HepG2 (cell line): ENCODE data around the gene TFDP2. TPM values are rescaled to one million over a fixed set of nuclear protein-coding genes. Genes with fewer than 3 reads are reported as not detected.
A peak's percentile ranks its signal among the peaks of the same experiment; 100 is the strongest.

ENCODE experiments used
- CBX2 ChIP-seq, 2 experiments: fragments of 200-600 bp in 1 of 2; sonication (generic); formaldehyde crosslinking in 1 of 2; IDR thresholded peaks; 2 replicates each; pipeline versions ENCODE4 v1.7.0 to v1.8.1; 2018 to 2022; ENCODE audit warnings: low read depth in 2 of 2, low read length in 1 of 2, mild to moderate bottlenecking in 1 of 2, missing genetic modification reagents in 1 of 2
- ERF ChIP-seq: IDR thresholded peaks from 2 replicates; pipeline ENCODE4 v1.6.1; 2018; ENCODE audit warnings: missing biosample characterization, missing genetic modification reagents
- HMG20A ChIP-seq: IDR thresholded peaks from 2 replicates; pipeline ENCODE4 v1.6.1; 2016; ENCODE audit warnings: borderline replicate concordance
- KLF12 ChIP-seq: sonication (generic); formaldehyde crosslinking; IDR thresholded peaks from 2 replicates; pipeline ENCODE4 v1.4.0; 2020; ENCODE audit warnings: missing genetic modification reagents, borderline replicate concordance
- NFE2L2 ChIP-seq: fragments of 150-350 bp; IDR thresholded peaks from 2 replicates; pipeline ENCODE4 v1.6.1; 2014; ENCODE audit warnings: low read length
- SNRNP70 ChIP-seq: fragments of 200-400 bp; formaldehyde crosslinking; IDR thresholded peaks from 2 replicates; pipeline ENCODE4 v1.6.1; 2017; ENCODE audit warnings: mild to moderate bottlenecking, low read depth, low read length, moderate library complexity
- SRSF9 ChIP-seq: fragments of 200-400 bp; formaldehyde crosslinking; IDR thresholded peaks from 2 replicates; pipeline ENCODE4 v1.6.1; 2018; ENCODE audit warnings: borderline replicate concordance, mild to moderate bottlenecking, low read depth, low read length; ENCODE audit not compliant: insufficient read depth, poor library complexity, severe bottlenecking
- SUZ12 ChIP-seq: fragments of 150-350 bp; IDR thresholded peaks from 2 replicates; pipeline ENCODE4 v1.6.1; 2014; ENCODE audit warnings: low read depth, low read length
- ZBTB21 ChIP-seq: sonication (generic); formaldehyde crosslinking; IDR thresholded peaks from 2 replicates; pipeline ENCODE4 v1.4.0; 2020; ENCODE audit warnings: missing genetic modification reagents
- ZFP36L2 ChIP-seq: sonication (generic); formaldehyde crosslinking; IDR thresholded peaks from 2 replicates; pipeline ENCODE4 v1.4.0; 2020; ENCODE audit warnings: missing genetic modification reagents
- ZKSCAN1 ChIP-seq: fragments of 150-350 bp; IDR thresholded peaks from 2 replicates; pipeline ENCODE4 v1.6.1; 2014; ENCODE audit warnings: low read length
- ZNF337 ChIP-seq: sonication (generic); formaldehyde crosslinking; IDR thresholded peaks from 2 replicates; pipeline ENCODE4 v1.5.1; 2020; ENCODE audit warnings: missing genetic modification reagents, low read depth, mild to moderate bottlenecking, borderline replicate concordance
- ZNF558 ChIP-seq: sonication (generic); formaldehyde crosslinking; IDR thresholded peaks from 2 replicates; pipeline ENCODE4 v1.9.0; 2022; ENCODE audit warnings: mild to moderate bottlenecking, missing genetic modification reagents, borderline replicate concordance
- ZNF7 ChIP-seq: IDR thresholded peaks from 2 replicates; pipeline ENCODE4 v1.6.1; 2016; ENCODE audit warnings: missing biosample characterization, missing genetic modification reagents
- polyA plus RNA-seq, 8 experiments: library from polyadenylated mRNA; depleted of rRNA in 3 of 8; stranded (reverse) in 7 of 8; unstranded in 1 of 8; fragments of >200 nt; fragmentation: Illumina TruSeq in 4 of 8; extraction: Trizol in 4 of 8; gene quantifications; 2 replicates each; pipeline versions ENCODE4 v1.2.1 to v1.2.3, GENCODE V29; 2011 to 2016; ENCODE audit warnings: low read depth in 4 of 8, missing spikeins in 1 of 8, mixed read lengths in 1 of 8; ENCODE audit not compliant: insufficient read depth in 1 of 8
- total RNA-seq, 5 experiments: library from RNA; depleted of rRNA; stranded (reverse); fragments of >200 nt; fragmentation: Illumina TruSeq; extraction: Trizol; gene quantifications; 2 replicates each; pipeline ENCODE4 v1.2.3, GENCODE V29; 2016; ENCODE audit warnings: low read depth in 1 of 5
- TF ChIP-seq, protein P1 (sequence below), 2 experiments: sonication (generic) in 1 of 2; formaldehyde crosslinking in 1 of 2; IDR thresholded peaks; 2 replicates each; pipeline versions ENCODE4 v1.4.0 to v1.6.1; 2016 to 2020; ENCODE audit warnings: borderline replicate concordance in 1 of 2, low read depth in 1 of 2, mild to moderate bottlenecking in 1 of 2, missing genetic modification reagents in 1 of 2
- TF ChIP-seq, protein P2 (sequence below): IDR thresholded peaks from 2 replicates; pipeline ENCODE4 v1.4.0; 2020; ENCODE audit warnings: mild to moderate bottlenecking, missing genetic modification reagents
- TF ChIP-seq, protein P3 (sequence below): sonication (generic); formaldehyde crosslinking; IDR thresholded peaks from 2 replicates; pipeline ENCODE4 v1.5.0; 2020; ENCODE audit warnings: mild to moderate bottlenecking, low read depth, missing genetic modification reagents, borderline replicate concordance
- TF ChIP-seq, protein P4 (sequence below): sonication (generic); formaldehyde crosslinking; IDR thresholded peaks from 2 replicates; pipeline ENCODE4 v1.4.0; 2020; ENCODE audit warnings: missing genetic modification reagents, mild to moderate bottlenecking, borderline replicate concordance

The TFDP2 gene
- total and polyA plus RNA-seq, 2 of the 13 experiments (the other 11 are each of a cell fraction or from before 2014, with no cell fraction given): 17.9 to 37.4 TPM

DNA sequence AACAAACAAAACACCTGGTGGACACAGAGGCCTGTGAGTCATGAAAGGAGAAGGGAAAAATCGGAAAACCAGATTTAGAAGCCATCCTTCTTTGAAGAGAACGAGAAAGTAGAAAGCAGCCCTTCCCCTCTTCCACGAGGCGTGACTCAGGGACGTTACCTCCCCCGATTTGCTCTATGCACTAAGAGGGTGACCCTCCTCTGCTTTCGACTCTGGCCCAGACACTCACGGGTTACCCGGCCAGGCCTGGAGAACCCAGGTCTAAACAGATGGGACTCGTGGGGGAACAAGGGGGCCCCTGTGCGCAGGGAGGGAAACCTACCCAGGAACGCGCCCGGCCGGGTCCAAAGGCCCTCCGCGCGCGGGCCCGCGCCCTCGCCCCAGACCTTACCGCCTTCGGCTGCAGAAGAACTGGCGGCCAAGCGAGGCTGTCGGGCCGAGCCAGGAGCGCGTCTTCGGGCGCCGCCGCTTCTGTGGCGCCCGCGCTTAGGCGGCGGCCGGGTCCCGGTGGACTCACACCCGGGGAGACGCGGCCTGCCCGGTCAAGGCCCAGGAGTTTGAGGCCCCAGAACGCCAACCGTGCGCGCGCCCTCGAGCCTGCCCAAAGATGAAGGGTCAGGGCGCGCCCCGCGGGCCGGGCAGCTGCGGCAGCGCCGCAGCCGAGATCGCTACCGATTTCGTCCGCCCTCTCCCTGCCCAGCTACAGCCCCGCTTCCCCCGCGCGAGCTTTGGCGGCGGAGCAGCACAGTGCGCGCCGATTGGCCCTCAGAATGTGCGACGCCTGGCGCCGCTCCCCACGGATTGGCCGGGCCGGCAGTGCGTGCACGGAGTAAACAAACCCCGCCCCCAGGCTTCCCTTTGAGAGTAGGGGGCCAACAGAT is at the start of gene TFDP2 (continued):
- TF ChIP-seq, protein P1, sequence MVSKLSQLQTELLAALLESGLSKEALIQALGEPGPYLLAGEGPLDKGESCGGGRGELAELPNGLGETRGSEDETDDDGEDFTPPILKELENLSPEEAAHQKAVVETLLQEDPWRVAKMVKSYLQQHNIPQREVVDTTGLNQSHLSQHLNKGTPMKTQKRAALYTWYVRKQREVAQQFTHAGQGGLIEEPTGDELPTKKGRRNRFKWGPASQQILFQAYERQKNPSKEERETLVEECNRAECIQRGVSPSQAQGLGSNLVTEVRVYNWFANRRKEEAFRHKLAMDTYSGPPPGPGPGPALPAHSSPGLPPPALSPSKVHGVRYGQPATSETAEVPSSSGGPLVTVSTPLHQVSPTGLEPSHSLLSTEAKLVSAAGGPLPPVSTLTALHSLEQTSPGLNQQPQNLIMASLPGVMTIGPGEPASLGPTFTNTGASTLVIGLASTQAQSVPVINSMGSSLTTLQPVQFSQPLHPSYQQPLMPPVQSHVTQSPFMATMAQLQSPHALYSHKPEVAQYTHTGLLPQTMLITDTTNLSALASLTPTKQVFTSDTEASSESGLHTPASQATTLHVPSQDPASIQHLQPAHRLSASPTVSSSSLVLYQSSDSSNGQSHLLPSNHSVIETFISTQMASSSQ (IDR thresholded peaks at IDR 0.05; ENCODE audit: low read depth): no peak
- TF ChIP-seq, protein P1 (CRISPR knock-in tag; IDR thresholded peaks at IDR 0.05; ENCODE audit: borderline replicate concordance): no peak; the same call in 1 of the 2 replicates
- TF ChIP-seq ZFP36L2 (CRISPR knock-in tag): no peak
- no peak for TF ChIP-seq SNRNP70
- TF ChIP-seq, protein P2, sequence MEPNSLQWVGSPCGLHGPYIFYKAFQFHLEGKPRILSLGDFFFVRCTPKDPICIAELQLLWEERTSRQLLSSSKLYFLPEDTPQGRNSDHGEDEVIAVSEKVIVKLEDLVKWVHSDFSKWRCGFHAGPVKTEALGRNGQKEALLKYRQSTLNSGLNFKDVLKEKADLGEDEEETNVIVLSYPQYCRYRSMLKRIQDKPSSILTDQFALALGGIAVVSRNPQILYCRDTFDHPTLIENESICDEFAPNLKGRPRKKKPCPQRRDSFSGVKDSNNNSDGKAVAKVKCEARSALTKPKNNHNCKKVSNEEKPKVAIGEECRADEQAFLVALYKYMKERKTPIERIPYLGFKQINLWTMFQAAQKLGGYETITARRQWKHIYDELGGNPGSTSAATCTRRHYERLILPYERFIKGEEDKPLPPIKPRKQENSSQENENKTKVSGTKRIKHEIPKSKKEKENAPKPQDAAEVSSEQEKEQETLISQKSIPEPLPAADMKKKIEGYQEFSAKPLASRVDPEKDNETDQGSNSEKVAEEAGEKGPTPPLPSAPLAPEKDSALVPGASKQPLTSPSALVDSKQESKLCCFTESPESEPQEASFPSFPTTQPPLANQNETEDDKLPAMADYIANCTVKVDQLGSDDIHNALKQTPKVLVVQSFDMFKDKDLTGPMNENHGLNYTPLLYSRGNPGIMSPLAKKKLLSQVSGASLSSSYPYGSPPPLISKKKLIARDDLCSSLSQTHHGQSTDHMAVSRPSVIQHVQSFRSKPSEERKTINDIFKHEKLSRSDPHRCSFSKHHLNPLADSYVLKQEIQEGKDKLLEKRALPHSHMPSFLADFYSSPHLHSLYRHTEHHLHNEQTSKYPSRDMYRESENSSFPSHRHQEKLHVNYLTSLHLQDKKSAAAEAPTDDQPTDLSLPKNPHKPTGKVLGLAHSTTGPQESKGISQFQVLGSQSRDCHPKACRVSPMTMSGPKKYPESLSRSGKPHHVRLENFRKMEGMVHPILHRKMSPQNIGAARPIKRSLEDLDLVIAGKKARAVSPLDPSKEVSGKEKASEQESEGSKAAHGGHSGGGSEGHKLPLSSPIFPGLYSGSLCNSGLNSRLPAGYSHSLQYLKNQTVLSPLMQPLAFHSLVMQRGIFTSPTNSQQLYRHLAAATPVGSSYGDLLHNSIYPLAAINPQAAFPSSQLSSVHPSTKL: peak; percentile 39; the same call in 1 of the 2 replicates
- TF ChIP-seq ZNF337 (CRISPR knock-in tag): no peak
- TF ChIP-seq ZKSCAN1: no peak
- TF ChIP-seq HMG20A (CRISPR knock-in tag): no peak
- no peak for TF ChIP-seq NFE2L2
- TF ChIP-seq ZBTB21 (CRISPR knock-in tag): no peak
- no peak for TF ChIP-seq KLF12
- TF ChIP-seq ERF: peak; percentile 22; the same call in 1 of the 2 replicates
- TF ChIP-seq SUZ12: no peak
- TF ChIP-seq, protein P3, sequence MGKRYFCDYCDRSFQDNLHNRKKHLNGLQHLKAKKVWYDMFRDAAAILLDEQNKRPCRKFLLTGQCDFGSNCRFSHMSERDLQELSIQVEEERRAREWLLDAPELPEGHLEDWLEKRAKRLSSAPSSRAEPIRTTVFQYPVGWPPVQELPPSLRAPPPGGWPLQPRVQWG: no peak
- 0 out of 2 replicates have a peak, but pooled peaks have one; percentile 70 for TF ChIP-seq ZNF558
- no peak for TF ChIP-seq CBX2 (IDR thresholded peaks at IDR 0.05; ENCODE audit: low read depth, low read length)
- no peak for TF ChIP-seq CBX2 (CRISPR knock-in tag; IDR thresholded peaks at IDR 0.05; ENCODE audit: low read depth)
- TF ChIP-seq ZNF7 (CRISPR knock-in tag): no peak
- TF ChIP-seq, protein P4, sequence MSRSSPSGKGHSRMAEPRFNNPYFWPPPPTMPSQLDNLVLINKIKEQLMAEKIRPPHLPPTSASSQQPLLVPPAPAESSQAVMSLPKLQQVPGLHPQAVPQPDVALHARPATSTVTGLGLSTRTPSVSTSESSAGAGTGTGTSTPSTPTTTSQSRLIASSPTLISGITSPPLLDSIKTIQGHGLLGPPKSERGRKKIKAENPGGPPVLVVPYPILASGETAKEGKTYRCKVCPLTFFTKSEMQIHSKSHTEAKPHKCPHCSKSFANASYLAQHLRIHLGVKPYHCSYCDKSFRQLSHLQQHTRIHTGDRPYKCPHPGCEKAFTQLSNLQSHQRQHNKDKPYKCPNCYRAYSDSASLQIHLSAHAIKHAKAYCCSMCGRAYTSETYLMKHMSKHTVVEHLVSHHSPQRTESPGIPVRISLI (CRISPR knock-in tag): no peak
- no peak for TF ChIP-seq SRSF9
